GM18517 (cell line): ENCODE data around the gene CAMK1D.

Experiments
- ATAC-seq: cut with Tn5 transposase; IDR thresholded peaks from one replicate; pipeline ENCODE4 v1.9.1; 2021; ENCODE audit warnings: mild to moderate bottlenecking, moderate library complexity; ENCODE audit not compliant: unreplicated experiment

Gene CAMK1D

DNA sequence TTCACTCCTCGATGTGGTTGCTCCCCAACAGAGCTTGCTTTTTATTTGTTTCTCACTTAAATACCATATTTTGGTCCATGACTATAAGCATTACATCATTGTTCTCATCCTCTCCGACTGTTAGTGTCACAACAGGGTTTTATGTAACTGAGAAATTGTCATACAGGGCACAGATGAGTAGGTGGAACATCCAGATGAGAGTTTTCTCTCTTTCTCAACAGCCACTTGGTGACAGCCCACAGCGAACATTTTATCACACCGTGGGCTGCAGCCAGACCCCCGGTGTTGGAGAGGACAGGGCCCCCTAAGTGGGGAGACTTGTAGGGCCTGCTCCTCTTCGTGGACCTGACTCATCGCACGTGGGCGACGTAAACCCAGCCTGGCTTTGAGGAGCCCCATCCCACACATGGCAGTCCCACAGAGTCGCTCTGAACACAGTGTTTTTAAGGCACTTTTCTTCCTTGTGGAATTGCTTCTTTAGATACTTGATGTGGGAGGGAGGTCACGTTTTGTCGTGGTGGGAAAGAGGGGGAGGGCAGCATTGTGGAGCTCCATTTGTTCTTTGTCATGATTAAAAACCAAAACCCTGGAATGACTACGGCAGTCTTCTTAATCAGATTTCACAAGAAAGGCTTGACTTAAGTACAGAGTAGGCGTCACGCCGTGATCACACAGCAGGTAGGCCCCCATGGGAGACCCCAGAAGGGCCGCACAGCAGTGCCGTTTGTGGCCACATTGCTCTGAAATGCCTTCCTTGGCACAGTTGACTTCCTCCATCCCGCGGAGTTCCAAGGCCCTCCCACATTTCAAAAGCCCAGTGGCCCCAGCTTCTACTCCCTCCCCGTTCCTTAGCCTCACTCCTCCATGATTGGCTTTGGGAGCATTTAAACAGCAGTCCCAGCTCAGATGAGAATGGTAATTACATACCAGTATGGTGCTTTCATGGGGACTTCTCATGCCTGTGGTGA lies 431.6 kb downstream of the CAMK1D start:
- ATAC-seq = no peak

DNA sequence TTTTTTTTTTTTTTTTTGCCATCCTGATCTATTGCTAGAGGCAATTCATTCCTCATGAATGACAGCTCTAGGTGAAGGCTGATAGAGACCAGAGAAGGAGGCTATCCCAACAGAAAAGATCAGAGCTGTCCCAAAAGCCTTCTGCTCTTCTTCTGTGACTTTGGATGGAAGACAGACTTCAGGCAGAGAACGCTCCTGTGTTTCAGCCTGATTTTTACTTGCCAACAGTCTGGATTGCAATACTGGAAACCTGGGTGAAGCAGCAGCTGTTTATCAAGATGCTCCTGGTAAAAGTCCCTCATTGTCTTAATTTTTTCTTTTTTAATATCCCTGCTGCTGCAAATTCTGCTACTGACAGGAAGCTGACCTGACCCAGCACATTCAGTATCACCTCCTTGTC lies 432.6 kb downstream of the CAMK1D start:
- no peak for ATAC-seq

DNA sequence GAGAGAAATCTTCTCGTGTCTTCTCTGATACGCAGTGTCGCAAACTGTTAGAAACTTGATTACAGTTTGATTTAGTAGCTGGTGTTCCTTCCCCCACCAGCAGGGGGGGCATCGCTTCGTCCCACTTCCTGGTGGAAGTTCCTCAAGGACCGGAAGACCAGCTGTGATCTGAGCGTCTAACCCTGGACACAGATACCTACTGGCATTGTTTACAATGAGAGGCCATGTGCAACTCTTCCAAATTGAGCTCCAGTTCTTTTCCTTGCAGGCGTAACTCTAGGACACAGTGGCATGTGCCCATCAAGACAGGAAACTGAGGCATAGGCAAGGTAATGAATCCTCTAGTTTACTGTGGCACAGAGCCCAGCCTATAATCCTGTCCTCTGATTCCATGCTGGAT lies 433.2 kb downstream of the CAMK1D start:
- ATAC-seq = no peak

DNA sequence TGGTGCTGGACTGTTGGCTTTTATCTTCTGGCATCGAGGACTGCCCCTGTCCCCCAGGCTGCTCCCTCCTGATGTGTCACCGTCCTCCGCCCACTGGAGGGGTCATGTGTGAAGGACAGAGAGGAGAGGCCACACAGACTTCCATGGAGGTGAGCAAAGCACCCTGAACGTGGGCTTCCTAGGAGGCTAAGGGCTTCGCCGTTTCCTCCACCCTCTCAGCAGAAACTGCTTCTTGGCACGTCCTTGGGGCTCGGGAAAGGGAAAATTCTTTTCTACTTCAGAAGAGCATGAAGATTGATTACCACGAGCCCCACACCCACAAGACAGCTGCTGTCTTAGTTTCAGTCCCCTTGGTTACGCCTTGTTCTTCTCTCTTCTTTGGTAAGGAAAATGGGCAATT lies 433.9 kb downstream of the CAMK1D start:
- ATAC-seq = no peak

DNA sequence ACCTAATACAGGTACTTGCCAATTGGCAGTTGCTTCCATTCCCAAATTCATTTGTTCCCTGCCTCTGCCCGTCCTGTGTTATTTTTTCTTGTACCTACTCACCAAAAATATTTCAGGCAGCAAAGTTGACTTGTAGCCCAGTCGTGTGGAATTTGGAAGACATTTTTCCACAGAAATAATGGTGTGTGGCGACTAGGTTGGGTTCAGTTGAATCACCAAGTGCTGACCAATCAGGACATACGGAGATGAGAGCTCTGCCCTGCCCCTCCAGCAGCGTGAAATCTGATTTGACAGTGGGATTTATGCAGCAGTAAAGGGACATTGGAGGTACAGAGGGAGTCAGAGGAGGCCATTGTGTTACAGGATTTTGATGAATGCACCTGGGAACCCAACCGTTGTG lies 435.3 kb downstream of the CAMK1D start:
- ATAC-seq = no peak

DNA sequence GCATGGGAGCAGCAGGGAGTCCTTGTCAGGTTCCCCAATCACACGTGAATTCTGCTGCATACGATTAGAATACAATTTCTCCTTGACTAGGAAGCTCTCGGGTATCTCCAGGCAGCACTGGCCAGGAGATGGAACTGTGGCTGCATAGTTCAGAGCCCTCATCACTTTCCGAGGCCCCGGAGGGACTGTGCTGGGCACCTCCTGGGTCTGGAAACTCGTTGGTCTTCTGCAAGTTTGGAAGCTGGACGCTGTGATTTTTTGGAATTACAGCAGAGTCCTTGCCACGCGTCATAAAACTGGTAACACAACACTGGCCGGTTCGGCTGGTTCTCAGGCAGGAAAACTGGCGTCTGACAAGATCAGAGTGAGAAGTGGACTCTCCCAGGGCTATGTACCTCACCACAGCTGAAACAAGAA lies 436.1 kb downstream of the CAMK1D start:
- no peak for ATAC-seq

DNA sequence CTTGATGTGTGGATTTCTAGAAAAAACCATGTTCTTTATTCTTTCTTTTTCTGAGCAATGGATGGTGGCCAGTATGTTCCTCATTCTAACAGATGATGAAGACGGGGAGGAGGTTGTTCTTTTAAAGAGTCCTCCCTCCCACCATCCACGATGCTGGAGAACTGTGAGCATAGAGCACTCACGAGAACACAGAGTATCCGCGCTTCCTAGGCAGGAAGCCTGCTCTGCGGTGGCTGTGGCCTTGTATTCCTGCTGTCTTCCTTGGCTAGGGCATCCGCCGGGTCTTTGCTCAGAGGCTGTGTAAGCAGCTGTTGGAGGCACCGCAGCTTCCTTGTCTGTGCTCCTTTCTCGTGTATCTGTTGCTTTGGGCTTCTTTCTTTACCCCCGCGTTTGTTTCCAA lies 437.9 kb downstream of the CAMK1D start:
- no peak for ATAC-seq

DNA sequence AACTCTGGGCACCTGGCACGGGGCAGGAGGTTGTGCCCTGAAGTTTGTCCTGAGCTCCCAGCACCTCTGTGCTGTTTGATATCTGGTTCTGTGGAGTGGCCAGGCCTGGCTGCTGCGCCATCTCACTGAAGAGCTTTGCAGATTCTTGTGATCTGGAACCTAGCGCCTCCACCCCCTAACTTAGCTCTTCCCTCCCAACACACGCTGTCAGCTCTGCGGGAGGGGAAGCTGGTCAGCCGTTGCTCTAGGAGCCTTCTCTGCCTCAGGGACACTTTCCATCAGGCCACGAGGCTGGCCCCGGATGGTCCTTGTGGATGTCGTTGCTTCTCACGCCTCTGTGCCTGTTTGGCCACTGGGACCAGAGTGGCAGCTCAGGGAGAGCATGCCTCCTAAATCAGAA lies 438.9 kb downstream of the CAMK1D start:
- ATAC-seq = no peak

DNA sequence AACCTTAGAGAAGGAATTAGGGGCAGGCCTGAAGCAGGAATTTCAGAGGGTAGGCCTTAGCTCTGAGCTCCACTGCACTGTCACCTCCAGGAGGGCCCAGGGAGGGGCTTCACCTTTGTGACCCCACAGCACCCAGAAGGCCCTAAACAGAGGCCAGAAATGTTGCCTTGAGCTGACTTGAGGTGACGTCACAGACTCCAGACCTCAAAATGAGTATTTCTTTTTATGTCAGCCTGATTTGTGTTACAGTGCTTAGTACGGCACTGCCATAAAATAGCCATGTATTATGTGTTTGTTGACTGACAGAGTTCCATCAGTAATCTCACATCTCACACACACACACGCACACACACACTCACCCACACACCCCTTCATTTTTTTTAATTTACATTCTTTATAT lies 440.9 kb downstream of the CAMK1D start:
- no peak for ATAC-seq

DNA sequence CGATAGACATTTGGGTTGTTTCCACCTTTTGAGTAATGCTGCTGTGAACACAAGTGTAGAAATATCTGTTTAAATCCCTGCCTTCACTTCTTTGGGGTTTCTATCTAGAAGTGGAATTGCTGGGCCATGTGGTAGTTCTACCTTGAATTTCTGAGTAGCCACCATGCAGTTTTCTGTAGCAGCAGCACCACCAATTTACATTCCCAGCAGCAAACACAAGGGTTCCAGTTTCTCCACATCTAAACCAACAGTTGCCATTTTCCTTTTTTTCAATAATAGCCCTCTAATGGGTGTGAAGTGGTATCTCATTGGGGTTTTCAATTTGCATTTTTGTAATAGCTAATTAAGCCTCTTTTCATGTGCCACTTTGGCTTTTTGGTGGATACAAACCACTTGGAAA lies 442.4 kb downstream of the CAMK1D start:
- ATAC-seq = no peak

DNA sequence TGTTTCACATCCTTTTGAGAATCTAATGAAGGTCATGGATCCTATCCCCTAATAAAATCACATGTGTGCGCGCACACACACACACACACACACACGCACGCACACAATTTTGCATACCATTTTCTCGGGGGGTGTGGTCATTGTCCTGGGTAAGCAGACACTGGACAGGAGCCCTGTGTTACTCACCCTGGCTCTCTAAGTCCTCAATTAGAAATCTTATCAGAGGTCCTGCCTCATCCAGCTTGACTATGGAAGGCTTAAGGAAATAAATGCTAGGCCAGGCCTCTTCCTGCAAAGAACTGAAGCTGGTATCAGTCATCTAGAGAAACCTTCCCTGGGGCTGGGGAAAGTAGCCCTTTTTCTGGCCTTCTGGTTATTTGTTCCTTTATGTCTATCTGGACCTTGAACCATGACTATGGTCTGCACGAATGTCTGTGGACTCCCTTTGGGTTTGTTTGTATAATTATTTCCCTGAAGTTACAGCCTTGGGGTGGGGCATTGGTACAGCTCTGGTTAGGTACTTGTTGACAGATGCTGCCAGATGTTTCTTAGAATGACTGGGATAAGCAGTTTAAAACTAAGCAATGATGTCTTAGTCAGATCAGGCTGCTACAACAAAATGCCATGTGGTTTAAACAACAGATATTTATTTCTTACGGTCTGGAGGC lies 443.7 kb downstream of the CAMK1D start:
- ATAC-seq = no peak

DNA sequence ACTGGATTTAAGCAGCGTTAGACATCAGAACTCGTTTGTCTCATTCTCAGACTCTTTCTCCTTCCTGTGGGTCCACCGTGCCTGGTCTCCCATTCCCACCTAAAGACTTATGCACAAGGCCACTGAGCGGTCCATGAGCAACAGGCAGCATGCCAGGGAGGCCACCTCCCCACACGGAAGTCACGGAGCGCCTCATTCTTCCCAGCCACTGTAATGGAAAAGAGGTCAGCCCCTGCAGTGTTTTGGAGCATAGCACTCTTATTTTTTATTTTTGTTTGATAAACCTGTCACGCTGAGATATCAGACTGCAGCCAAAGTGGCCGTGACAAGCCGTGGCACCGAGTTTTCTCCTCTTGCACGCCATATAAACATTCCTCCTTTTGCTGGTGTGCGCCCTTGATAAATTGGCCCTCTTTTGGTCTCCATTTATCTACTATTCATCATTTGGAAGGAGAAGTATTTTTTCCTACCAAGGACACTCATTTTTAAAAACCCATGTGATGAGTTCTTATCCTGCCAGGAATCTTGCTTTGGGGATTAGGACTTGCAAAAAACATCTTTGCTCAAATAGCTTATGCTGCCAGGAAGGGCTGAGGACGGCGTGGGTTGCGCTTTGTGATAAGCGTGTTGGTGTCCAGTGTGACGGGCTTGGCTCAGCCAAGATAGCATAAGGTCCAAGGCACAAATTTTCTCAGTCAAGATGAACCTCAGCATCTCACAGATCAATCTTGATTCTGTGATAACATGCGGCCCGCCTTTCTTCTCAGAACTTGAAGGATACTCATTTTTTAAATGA lies 446.2 kb downstream of the CAMK1D start:
- ATAC-seq = no peak

DNA sequence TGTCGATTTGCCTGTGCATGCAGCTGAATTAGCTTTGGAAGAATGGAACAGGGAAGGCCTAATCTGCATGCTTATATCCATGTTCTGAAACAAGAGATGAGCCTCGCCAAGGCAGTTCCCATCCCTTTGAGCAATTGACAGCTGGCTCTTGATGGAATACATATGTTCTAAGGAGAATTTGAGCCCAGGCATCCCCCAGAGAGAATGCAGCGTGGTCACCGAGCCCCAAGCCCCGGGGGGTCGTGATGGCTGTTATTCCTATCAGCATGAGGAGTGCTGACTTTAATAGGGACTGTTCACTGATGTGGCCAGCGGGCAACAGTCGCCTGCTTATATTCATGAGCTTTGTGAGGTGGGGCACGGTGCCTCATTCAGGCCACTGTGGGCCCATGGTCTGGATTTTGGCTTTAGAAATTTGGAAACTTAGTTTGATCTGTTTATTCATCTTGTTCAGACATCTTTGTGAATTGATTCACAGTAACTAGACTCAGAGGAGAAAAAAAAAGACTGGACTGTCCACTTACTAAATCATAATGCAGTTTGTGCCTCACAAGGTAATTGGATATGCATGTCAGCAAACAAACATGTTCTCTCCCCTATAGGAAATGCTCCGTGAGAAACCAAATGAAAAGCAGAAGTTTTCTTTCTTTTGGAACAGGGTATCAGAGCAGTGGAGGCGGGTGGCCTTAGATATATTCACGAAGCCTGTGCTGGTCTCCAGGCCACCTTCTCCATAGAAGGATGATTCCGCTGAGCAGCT lies 447.2 kb downstream of the CAMK1D start:
- no peak for ATAC-seq

DNA sequence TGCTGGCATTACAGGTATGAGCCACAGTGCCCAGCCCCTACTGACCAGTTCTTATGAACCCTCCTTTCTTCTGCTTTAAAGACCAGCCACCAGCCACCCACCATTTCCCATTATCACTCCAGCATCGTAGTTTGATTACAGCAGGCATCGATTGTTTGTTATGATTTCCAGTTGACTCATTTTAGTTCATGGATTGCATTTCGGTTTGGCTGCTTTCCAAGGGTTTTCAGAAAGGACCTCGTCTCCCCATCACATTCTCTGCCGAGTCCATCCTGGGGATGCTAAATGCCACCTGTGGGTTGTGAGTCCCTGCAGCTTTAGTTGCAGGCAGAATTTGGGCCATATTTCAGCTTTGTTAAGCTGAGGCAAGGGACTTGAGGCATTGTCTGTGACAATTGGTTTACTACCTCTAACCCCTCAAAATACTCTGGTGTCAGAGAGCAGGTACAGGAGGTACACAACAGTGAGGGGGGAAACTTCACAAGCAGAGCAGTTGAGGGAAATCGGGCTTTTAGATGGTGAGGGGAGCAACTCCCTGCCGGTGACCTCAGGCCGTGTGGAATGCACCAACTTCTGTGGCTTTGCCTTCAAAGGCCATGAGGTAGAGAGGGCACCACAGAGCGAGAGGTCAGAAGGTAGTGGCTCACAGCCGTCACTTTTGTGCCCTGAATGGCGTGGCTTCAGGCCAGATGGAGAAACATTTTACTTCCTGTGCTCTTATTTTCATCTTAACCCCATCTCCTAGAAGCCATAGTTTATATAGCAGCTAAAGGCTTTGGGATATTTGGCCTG lies 448.3 kb downstream of the CAMK1D start:
- no peak for ATAC-seq

DNA sequence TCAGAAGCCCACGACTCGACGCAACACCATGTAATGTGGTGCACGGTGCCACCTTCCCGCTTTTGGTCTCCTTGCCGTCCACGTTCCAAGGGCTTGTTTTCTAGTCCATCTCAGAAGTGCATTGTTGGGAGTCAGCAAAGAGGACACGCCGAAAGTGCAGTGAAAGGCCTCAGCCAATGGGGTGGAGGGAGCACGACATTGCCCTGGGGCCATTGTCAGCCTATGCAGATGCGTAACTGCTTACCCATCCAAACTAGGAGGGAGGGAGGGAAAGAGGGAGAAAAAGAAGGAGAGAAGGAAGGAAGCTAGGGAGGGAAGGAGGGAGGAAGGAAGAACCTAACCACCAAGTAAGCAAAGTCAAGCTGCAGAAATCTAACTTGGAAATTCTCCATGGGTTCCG lies 449.8 kb downstream of the CAMK1D start:
- ATAC-seq = no peak

DNA sequence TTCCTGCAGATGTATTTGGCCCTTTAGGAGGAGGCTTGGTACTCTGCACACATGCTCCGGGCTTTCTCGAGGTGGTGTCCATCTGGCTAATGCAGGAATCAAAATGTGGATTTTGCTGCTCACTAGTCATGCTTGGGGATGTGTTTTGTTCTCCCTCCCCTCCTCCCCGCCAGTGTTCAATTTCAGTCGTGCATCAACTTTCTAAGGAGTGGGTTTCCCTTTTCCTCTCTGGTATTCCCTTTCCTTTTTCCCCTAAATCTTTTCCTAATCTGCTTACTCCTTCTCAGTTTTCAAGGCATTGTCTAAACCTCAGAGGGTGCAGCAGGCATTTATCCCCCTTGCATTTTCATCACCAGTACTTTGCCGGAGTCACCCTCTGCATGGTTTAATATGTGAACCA lies 450.4 kb downstream of the CAMK1D start:
- ATAC-seq = no peak

DNA sequence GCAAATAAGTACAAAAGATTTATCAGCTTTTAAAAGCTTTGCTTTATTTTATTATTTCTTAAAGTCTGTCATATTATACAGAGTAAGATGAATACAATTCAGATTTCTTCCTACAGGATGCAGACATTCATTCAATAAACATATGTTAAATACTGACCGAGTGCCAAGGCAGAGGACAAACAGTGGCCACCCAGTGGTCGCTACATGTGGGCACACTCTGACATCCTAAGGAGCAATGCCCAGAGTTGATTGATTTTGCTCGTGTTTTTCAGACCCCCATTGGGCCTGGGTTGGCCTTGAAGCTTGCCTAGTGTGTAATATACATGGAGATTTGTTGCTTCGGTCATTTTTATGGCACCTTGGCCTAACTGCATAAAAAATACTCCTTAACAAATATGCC lies 451.0 kb downstream of the CAMK1D start:
- ATAC-seq = no peak

DNA sequence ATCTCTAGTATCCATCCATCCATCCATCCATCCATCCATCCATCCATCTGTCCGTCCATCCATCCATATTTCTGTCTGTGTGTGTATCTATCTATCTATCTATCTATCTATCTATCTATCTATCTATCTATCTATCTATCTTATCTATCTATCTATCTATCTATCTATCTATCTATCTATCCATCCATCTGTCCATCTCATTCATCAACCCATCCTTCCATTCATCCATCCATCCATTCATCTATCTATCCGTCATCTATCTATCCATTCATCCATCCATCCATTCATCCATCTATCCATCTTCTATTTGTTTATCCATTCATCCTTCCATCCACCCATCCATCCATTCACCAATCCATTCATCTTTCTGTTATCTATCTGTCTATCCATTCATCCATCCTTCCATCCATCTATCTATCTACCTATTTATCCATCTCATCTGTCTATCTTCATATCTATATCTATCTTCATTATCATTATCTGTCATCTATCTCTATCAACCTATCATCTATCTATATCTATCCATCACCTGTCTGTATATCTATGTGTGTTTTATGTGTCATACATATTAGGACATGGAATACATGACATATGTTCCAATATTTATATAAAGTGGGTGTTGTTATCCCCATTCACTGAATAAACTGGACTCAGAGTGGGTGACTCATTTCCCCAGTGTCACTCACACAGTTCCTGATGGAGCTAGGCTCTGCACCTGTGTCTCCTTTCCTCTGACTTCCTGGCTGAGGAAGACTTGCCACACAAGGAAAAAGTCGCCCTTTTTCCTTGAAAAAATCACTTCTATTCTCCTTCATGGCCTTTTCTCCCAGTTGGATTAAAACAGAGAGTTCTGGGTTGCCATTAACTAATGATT lies 452.1 kb downstream of the CAMK1D start:
- ATAC-seq = no peak

DNA sequence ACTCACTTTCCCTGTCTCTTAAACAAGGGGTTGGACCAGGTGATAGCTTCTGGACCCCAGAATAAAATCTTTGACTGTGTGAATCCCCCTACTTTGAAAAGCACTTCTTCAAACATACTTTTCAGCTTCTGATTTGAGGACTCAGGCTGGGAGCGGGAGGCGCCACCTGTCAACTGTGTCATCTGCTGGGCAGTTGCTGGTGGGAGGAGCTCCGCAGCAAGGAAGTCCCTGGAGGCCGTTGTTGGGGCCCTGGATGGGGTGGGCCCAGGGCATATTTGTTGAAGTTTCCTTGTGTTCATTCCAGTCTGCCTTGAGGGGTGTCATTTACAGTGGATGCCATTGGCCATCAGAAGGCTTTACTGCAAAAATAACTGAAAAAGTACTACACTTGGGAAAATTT lies 454.4 kb downstream of the CAMK1D start:
- no peak for ATAC-seq
